Hair follicular keratinocyte (primary cell): ENCODE data around the gene BTBD6. TPM values are rescaled to one million over a fixed set of nuclear protein-coding genes. Genes with fewer than 3 reads are reported as not detected.

Experiments
- total RNA-seq: library from RNA; depleted of rRNA; stranded (reverse); fragments of >200 nt; gene quantifications from 2 replicates; pipeline ENCODE4 v1.2.3, GENCODE V29; 2015

Gene BTBD6
- 56.4 and 58.4 TPM in 2 replicates for total RNA-seq

DNA sequence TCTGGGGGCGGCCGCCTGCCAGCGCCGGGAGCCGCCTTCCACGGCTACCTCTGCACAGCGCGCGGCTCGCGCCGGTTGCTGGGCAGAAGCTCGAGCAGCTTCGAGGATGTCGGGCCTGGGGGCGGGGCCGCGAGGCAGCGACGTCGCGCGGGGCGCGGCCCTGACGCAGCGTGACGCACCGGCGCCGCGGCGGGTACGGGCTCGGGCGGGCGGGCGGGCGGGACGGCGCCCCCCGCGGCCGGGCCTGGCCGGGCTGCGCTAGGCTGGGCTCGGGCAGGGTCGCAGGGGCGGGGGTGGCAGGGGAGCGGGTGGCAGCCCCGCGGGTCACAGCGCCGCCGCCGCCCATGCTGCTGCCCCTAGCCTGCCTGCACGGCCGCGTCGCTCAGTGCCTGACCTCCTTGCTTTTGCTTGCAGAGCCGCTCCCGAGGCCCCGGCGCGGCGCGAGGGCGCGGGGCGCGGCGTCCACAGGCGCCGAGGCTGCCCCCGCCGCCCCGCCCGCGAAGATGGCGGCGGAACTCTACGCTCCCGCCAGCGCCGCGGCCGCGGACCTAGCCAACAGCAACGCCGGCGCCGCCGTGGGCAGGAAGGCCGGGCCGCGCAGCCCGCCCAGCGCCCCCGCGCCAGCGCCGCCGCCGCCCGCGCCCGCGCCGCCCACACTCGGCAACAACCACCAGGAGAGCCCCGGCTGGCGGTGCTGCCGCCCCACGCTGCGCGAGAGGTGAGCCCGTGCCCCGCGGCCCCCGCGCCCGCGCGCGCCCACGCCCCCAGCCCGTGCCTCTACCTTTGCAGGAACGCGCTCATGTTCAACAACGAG, at the start of gene BTBD6:
BTBD6 (plus strand) TSS at position 166 of the 814 bp plus-strand sequence; CDS start at position 345, 179 bp downstream.

Other genes starting within 250 kb of the BTBD6 start
- gene CDCA4, start 227.4 kb upstream of the BTBD6 start, total RNA-seq: 30.6 and 60.8 TPM in 2 replicates
- not detected in 2 replicates for gene GPR132, start 183.1 kb upstream of the BTBD6 start, total RNA-seq
- 48.9 and 61.6 TPM in 2 replicates for gene JAG2, start 79.8 kb upstream of the BTBD6 start, total RNA-seq
- 10.4 and 17.0 TPM in 2 replicates for gene NUDT14, start 67.2 kb upstream of the BTBD6 start, total RNA-seq
- 19.5 and 26.4 TPM in 2 replicates for gene BRF1, start 52.5 kb downstream of the BTBD6 start, total RNA-seq
- 31.4 and 53.8 TPM in 2 replicates for gene PACS2, start 66.2 kb downstream of the BTBD6 start, total RNA-seq
- not detected in 2 replicates for gene TEX22, start 150.0 kb downstream of the BTBD6 start, total RNA-seq
- gene MTA1, start 171.3 kb downstream of the BTBD6 start, total RNA-seq: 46.4 and 46.8 TPM in 2 replicates
- 67.7 and 141 TPM in 2 replicates for gene CRIP2, start 226.3 kb downstream of the BTBD6 start, total RNA-seq
- 0.16 TPM in 1 of 2 replicates, not detected in the other for gene CRIP1, start 238.4 kb downstream of the BTBD6 start, total RNA-seq
- gene TEDC1, start 242.7 kb downstream of the BTBD6 start, total RNA-seq: 14.3 and 34.0 TPM in 2 replicates